KOPT-K1 (cell line): ENCODE data around the gene MAP3K20.
"Not testable (repeated sequence)": the region's sequence is repeated elsewhere in the genome, so short reads cannot be mapped to it uniquely, and the experiment has no call there.

Experiments used
- H3K27ac ChIP-seq: fragments of 200-600 bp; sonication (generic); 2 replicates; pipeline ENCODE4 v1.5.1; 2016; ENCODE audit warnings: antibody characterized with exemption, mild to moderate bottlenecking, low read depth, low read length; ENCODE audit not compliant: poor library complexity, severe bottlenecking
- H3K36me3 ChIP-seq: fragments of 200-600 bp; sonication (generic); 2 replicates; pipeline ENCODE4 v1.5.1; 2017; ENCODE audit warnings: antibody characterized with exemption, mild to moderate bottlenecking, low read length, moderate library complexity; ENCODE audit not compliant: insufficient read depth
- H3K9me3 ChIP-seq: fragments of 200-600 bp; sonication (generic); 2 replicates; pipeline ENCODE4 v1.5.1; 2017; ENCODE audit warnings: antibody characterized with exemption, low read length, mild to moderate bottlenecking; ENCODE audit not compliant: insufficient read depth, poor library complexity, severe bottlenecking

The MAP3K20 gene

GRCh38 chr2:173075781-173076580 is at the start of gene MAP3K20:
Gene MAP3K20, plus strand, starts transcription at chr2:173075846. Its CDS starts 15,186 bp downstream, at chr2:173091032.
- H3K27ac ChIP-seq: peak within 1 kb of the TSS; percentile 76
- no peaks in the 10 kb centered on the region for H3K9me3 ChIP-seq
- no peaks in the 10 kb centered on the region for H3K36me3 ChIP-seq

- H3K27ac ChIP-seq: no peak overlapping the region
- no peaks in the 10 kb centered on the region for H3K36me3 ChIP-seq
- no peaks in the 10 kb centered on the region for H3K9me3 ChIP-seq
These were observed 49.2 kb upstream of the MAP3K20 start for GRCh38 chr2:173026479-173026878.

GRCh38 chr2:173027181-173028128 is 48.2 kb upstream of the MAP3K20 start:
- no peak overlapping the region for H3K27ac ChIP-seq
- no peaks in the 10 kb centered on the region for H3K36me3 ChIP-seq
- H3K9me3 ChIP-seq: no peaks in the 10 kb centered on the region

GRCh38 chr2:173028141-173028540 is 47.5 kb upstream of the MAP3K20 start:
- H3K36me3 ChIP-seq: no peaks in the 10 kb centered on the region
- no peak overlapping the region for H3K27ac ChIP-seq
- no peaks in the 10 kb centered on the region for H3K9me3 ChIP-seq

GRCh38 chr2:173028671-173029070 is 47.0 kb upstream of the MAP3K20 start:
- no peaks in the 10 kb centered on the region for H3K9me3 ChIP-seq
- H3K27ac ChIP-seq: no peak overlapping the region
- no peaks in the 10 kb centered on the region for H3K36me3 ChIP-seq

- Histone ChIP-seq H3K36me3 (no peaks in the 10 kb centered on the region), H3K27ac (no peak overlapping the region), H3K9me3 (no peaks in the 10 kb centered on the region)
These were observed 44.8 kb upstream of the MAP3K20 start for GRCh38 chr2:173030561-173031490.

- Histone ChIP-seq H3K9me3 (no peaks in the 10 kb centered on the region), H3K27ac (no peak overlapping the region), H3K36me3 (no peaks in the 10 kb centered on the region)
These were observed 43.6 kb upstream of the MAP3K20 start for GRCh38 chr2:173032032-173032431.

- no peak overlapping the region for H3K27ac ChIP-seq
- H3K36me3 ChIP-seq: no peaks in the 10 kb centered on the region
- H3K9me3 ChIP-seq: no peaks in the 10 kb centered on the region
These were observed 42.6 kb upstream of the MAP3K20 start for GRCh38 chr2:173033084-173033483.

GRCh38 chr2:173034143-173034542 is 41.5 kb upstream of the MAP3K20 start:
- no peaks in the 10 kb centered on the region for H3K9me3 ChIP-seq
- no peak overlapping the region for H3K27ac ChIP-seq
- no peaks in the 10 kb centered on the region for H3K36me3 ChIP-seq

GRCh38 chr2:173037245-173038120 is 38.2 kb upstream of the MAP3K20 start:
- H3K36me3 ChIP-seq: no peaks in the 10 kb centered on the region
- H3K9me3 ChIP-seq: no peaks in the 10 kb centered on the region
- no peak overlapping the region for H3K27ac ChIP-seq

- H3K27ac ChIP-seq, H3K36me3 ChIP-seq, H3K9me3 ChIP-seq: not testable (repeated sequence)
These were observed 37.4 kb upstream of the MAP3K20 start for GRCh38 chr2:173038257-173038656.

GRCh38 chr2:173040729-173041128 is 34.9 kb upstream of the MAP3K20 start:
- Histone ChIP-seq H3K27ac (no peak overlapping the region), H3K36me3 (no peaks in the 10 kb centered on the region), H3K9me3 (no peaks in the 10 kb centered on the region)

GRCh38 chr2:173043476-173043875 is 32.2 kb upstream of the MAP3K20 start:
- Histone ChIP-seq H3K36me3 (no peaks in the 10 kb centered on the region), H3K9me3 (no peaks in the 10 kb centered on the region), H3K27ac (no peak overlapping the region)
